ENCODE measurements around the gene ZNF655.

The ZNF655 gene

GRCh38 chr7:99607548-99607947, 49.1 kb downstream of the ZNF655 start:
- no peak for DNase-seq

- DNase-seq, result no peak
Measured at GRCh38 chr7:99614495-99614894, 56.1 kb downstream of the ZNF655 start.

- no peak for DNase-seq
Measured at GRCh38 chr7:99615989-99616358, 57.5 kb downstream of the ZNF655 start.

- peak; percentile 84 to 88 for DNase-seq
Measured at GRCh38 chr7:99616359-99617191, 58.1 kb downstream of the ZNF655 start, which contains the start of gene ZSCAN25. Gene ZSCAN25, plus strand, starts transcription at chr7:99616946. Its CDS starts 2,661 bp downstream, at chr7:99619607.

GRCh38 chr7:99617192-99617781, 58.8 kb downstream of the ZNF655 start:
- no peak for DNase-seq

- DNase-seq, result no peak
Measured at GRCh38 chr7:99618726-99619125, 60.3 kb downstream of the ZNF655 start.

- no peak for DNase-seq
Measured at GRCh38 chr7:99619571-99620130, 61.2 kb downstream of the ZNF655 start.

GRCh38 chr7:99621271-99621670, 62.8 kb downstream of the ZNF655 start:
- no peak for DNase-seq

- DNase-seq, result no peak
Measured at GRCh38 chr7:99622596-99622995, 64.2 kb downstream of the ZNF655 start.

GRCh38 chr7:99623091-99623693, 64.8 kb downstream of the ZNF655 start:
- DNase-seq, result no peak

GRCh38 chr7:99623702-99624447, 65.4 kb downstream of the ZNF655 start:
- peak in 1 of 2 experiments; percentile 32 for DNase-seq

- peak; percentile 14 to 36 for DNase-seq
Measured at GRCh38 chr7:99624484-99624883, 66.0 kb downstream of the ZNF655 start.

GRCh38 chr7:99625321-99625720, 66.9 kb downstream of the ZNF655 start:
- DNase-seq, result no peak

- DNase-seq, result no peak
Measured at GRCh38 chr7:99625961-99626360, 67.5 kb downstream of the ZNF655 start.

All from Kasumi-1 (cell line).